ENCODE measurements around the gene AGXT. TPM values are rescaled to one million over a fixed set of nuclear protein-coding genes. Genes with fewer than 3 reads are reported as not detected.

AGXT gene
- total RNA-seq, 2 experiments from 2014 or later, result not detected

DNA sequence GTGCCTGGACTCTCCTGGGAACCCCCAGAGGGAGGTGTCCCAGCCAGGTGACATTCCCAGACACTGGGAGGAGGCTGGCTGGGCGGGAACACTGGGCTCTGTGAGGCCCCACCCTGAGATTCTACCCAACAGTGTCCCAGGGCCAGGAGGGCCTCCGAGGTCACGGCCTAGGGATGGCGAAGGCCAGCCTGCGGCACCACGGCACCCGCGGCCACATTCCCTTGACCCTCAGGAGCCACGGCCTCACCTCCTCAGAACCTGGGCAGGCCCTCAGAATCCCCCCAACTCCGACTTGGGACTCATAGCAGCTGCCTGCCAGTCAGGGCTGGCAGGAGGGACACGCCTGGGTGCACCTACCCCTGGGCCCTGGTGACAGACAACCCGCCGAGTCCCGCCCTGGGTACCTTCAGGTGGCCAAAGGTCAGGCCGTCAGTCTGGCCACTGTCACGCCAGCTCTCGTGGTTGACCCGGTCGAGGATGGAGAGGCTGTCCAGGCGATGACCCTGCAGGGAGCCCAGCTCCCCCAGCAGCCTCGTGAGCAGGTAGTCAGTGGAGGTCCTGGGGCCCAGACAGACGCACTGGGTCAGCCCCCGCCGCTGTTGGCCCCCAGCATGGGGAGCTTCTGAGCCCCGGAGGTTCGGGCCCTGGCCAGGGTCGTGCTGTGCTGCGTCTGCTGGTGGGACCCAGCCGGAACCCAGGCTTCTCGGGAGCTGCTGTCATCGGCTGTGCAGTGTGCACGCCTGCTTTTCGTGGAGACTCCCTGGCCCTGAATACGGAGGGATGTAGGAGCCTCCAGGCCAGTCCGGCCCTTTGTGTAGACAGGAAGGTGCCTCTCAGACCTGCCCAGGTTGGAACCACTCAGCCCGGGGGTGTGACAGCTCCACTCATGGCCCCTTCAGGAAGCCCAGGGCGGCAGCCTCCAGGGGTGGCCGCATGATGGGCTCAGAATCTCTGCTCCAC, 21.3 kb downstream of the AGXT start:
- ChIA-PET CTCF (no interaction called here), POLR2A (no interaction called here)
- DNase-seq, result no peak
- Mint-ChIP-seq H3K36me3 (ENCODE audit: low read depth) (no peaks in the 10 kb centered on the region), H3K4me1 (no peaks in the 10 kb centered on the region), H3K27ac (no peak overlapping the region), H3K4me3 (no peak overlapping the region), H3K27me3 (no peaks in the 10 kb centered on the region), H3K9me3 (no peaks in the 10 kb centered on the region)

DNA sequence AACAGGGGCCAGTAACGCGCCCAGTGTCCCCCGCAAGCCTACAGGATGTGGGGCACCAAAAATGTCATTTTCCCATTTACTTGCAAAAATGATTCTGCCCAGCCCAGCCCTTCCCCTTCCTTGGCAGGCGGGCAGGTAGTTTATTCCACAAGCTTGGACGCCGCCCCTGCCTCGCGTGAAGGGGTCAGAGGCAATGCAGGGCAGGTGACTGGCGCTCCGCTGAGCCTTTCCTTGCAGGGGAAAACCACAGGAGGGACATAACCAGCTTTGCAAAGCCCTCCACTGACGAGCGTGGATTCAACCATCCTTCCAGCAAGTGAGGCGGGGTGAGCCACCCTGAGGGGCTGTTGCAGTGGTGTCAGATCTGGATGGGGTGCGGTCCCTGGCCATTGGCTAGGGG, 22.1 kb downstream of the AGXT start:
- ChIA-PET CTCF (interaction anchor here (0.6 kb wide), 1 partner anchor 888 kb away, joined by 3 read pairs; no protein-coding TSS in a partner anchor), POLR2A (no interaction called here)
- Mint-ChIP-seq H3K4me3 (no peak overlapping the region), H3K27ac (no peak overlapping the region), H3K9me3 (no peaks in the 10 kb centered on the region), H3K27me3 (no peaks in the 10 kb centered on the region), H3K36me3 (ENCODE audit: low read depth) (no peaks in the 10 kb centered on the region), H3K4me1 (no peaks in the 10 kb centered on the region)
- no peak for DNase-seq

- H3K9me3 Mint-ChIP-seq, result no peaks in the 10 kb centered on the region
- no peaks in the 10 kb centered on the region for H3K4me1 Mint-ChIP-seq
- POLR2A ChIA-PET, result no interaction called here
- H3K4me3 Mint-ChIP-seq, result no peak overlapping the region
- H3K27ac Mint-ChIP-seq, result no peak overlapping the region
- DNase-seq, result no peak
- H3K27me3 Mint-ChIP-seq, result no peaks in the 10 kb centered on the region
- no peaks in the 10 kb centered on the region for H3K36me3 Mint-ChIP-seq (ENCODE audit: low read depth)
- CTCF ChIA-PET, result no interaction called here
Observed at GRCh38 chr2:240891492-240892340, 23.1 kb downstream of the AGXT start.

DNA sequence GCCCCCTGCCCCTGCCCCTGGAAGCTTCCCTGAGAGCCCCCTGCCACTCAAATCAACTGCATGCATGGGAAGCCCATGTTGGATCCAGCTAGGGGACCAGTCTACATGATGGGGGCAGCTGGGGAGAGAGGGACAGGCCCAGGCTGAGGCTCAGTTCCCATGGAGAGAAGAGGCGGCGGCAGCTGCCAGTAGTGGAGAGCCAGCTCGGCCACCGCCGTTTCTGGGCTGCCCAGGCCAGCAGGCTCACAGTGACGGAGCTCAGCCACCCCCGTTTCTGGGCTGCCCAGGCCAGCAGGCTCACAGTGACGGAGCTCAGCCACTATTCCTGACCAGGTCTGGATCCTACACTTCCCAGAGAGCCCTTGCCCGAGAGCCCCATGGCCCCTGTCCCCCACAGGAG, 23.7 kb downstream of the AGXT start:
- DNase-seq, result no peak
- POLR2A ChIA-PET, result no interaction called here
- CTCF ChIA-PET, result no interaction called here
- Mint-ChIP-seq H3K4me1 (no peaks in the 10 kb centered on the region), H3K27me3 (no peaks in the 10 kb centered on the region), H3K27ac (no peak overlapping the region), H3K4me3 (no peak overlapping the region), H3K36me3 (ENCODE audit: low read depth) (no peaks in the 10 kb centered on the region), H3K9me3 (no peaks in the 10 kb centered on the region)

GRCh38 chr2:240892925-240893324, 24.3 kb downstream of the AGXT start:
- Mint-ChIP-seq H3K36me3 (ENCODE audit: low read depth) (no peaks in the 10 kb centered on the region), H3K9me3 (no peaks in the 10 kb centered on the region), H3K27me3 (no peaks in the 10 kb centered on the region), H3K4me1 (no peaks in the 10 kb centered on the region), H3K27ac (no peak overlapping the region), H3K4me3 (no peak overlapping the region)
- POLR2A ChIA-PET, result no interaction called here
- CTCF ChIA-PET, result no interaction called here
- DNase-seq, result no peak

DNA sequence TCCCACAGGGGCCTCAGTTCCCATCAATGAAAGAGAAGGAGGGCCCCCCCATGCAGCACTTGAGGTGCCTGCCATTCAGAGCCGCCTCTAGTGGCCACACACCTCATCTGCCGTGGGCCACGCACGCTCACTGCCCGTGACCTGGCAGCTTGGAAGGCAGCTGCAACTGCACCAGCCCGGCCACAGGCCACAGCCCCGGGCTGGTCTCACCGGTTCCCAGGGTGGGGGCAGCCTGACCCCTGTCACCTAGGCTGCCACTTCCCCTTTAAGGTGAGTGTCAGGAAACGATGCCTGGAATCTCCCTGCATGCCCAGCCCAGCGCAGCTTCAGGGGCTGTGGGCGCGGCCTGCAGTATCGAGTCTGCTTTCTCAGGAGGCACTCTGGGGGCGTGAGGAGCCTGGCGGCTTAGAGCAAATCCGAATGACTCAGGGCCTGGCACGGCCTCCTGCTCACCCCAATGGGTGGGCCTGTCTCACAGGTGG, 24.8 kb downstream of the AGXT start:
- H3K4me3 Mint-ChIP-seq, result no peak overlapping the region
- CTCF ChIA-PET, result no interaction called here
- no peak for DNase-seq
- H3K9me3 Mint-ChIP-seq, result no peaks in the 10 kb centered on the region
- POLR2A ChIA-PET, result no interaction called here
- no peak overlapping the region for H3K27ac Mint-ChIP-seq
- no peaks in the 10 kb centered on the region for H3K4me1 Mint-ChIP-seq
- no peaks in the 10 kb centered on the region for H3K36me3 Mint-ChIP-seq (ENCODE audit: low read depth)
- H3K27me3 Mint-ChIP-seq, result no peaks in the 10 kb centered on the region

- Mint-ChIP-seq H3K9me3 (no peaks in the 10 kb centered on the region), H3K27ac (no peak overlapping the region), H3K27me3 (no peaks in the 10 kb centered on the region), H3K36me3 (ENCODE audit: low read depth) (no peaks in the 10 kb centered on the region), H3K4me3 (no peak overlapping the region), H3K4me1 (no peaks in the 10 kb centered on the region)
- DNase-seq, result no peak
- CTCF ChIA-PET, result no interaction called here
- POLR2A ChIA-PET, result no interaction called here
Observed at GRCh38 chr2:240894006-240894405, 25.4 kb downstream of the AGXT start.

- DNase-seq, result no peak
- Mint-ChIP-seq H3K4me3 (no peak overlapping the region), H3K9me3 (no peaks in the 10 kb centered on the region), H3K36me3 (ENCODE audit: low read depth) (no peaks in the 10 kb centered on the region), H3K4me1 (no peaks in the 10 kb centered on the region), H3K27me3 (no peaks in the 10 kb centered on the region), H3K27ac (no peak overlapping the region)
- POLR2A ChIA-PET, result no interaction called here
- CTCF ChIA-PET, result no interaction called here
Observed at GRCh38 chr2:240894836-240895558, 26.4 kb downstream of the AGXT start.

- ChIA-PET POLR2A (no interaction called here), CTCF (no interaction called here)
Observed at GRCh38 chr2:240895656-240896388, 27.2 kb downstream of the AGXT start, which contains the start of gene MAB21L4. Gene MAB21L4 (minus strand): TSS chr2:240896156. CDS start chr2:240895997, 159 bp downstream.

DNA sequence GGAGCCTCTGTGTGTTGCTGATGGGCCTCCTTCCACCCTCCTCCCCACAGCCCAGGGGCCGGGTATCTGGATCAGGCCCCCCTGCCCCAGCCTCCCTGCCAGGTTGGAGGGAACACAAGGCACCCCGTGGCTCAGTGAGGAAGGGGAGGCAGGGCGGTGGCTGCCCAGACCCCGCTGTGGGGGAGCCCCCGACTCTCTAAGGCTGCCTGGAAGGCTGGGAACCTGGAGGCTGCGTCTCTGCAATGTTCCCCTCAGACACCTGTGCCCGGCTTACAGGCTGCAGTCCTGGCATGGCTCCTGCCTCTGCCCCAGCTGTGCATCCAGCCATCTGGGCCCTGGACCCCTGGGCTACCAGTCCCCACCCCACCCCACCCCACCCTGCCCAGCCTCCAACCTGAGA, 27.8 kb downstream of the AGXT start:
- ChIA-PET POLR2A (no interaction called here), CTCF (no interaction called here)
- Mint-ChIP-seq H3K36me3 (ENCODE audit: low read depth) (no peaks in the 10 kb centered on the region), H3K27me3 (no peaks in the 10 kb centered on the region), H3K4me1 (no peaks in the 10 kb centered on the region), H3K27ac (no peak overlapping the region), H3K9me3 (no peaks in the 10 kb centered on the region), H3K4me3 (no peak overlapping the region)
- no peak for DNase-seq

More at GRCh38 chr2:240895656-240896388, 27.2 kb downstream of the AGXT start, which contains the start of gene MAB21L4:
- Mint-ChIP-seq H3K4me3 (no peak within 1 kb of the TSS), H3K4me1 (no peaks in the 10 kb centered on the region), H3K36me3 (ENCODE audit: low read depth) (no peaks in the 10 kb centered on the region), H3K9me3 (no peaks in the 10 kb centered on the region), H3K27me3 (no peaks in the 10 kb centered on the region), H3K27ac (no peak within 1 kb of the TSS)
- no peak for DNase-seq

DNA sequence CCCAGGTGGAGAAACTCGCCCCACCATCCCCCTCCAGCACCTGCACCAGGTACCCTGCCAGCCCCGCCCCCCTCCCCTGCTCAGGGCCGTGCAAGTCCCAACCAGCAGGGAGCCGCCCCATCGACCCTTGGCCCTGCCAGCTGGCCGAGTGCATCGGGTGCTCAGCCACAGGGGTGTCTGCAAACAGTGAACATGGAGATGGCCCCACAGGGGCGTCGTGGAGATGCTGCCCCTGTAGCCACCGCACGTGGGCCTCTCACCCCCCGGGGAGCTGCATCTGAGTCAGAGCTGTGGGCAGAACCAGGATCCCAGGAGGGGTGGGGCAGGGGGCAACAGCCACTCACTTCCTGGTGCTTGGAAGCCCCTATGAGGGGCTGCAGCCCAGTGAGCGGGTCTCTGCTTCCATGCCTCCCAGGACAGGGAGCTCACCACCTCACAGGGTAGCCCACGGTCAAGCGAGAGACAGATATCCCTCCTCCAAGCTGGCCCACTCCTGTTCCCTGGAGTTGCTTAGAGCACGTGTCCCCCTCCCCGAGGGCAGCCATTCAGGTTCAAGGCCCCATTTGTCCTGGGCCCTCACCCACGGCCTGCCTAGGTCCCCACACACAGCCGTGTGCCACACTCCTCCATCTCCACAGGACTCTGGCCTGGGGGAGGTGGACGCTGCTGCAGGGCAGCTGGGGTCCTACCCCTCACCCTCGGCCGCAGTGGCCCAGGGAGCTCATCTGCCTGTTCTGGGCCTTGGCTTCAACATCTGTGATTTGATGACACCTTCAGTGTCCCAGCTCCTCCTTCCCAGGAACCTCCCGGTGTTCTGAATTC, 28.5 kb downstream of the AGXT start:
- CTCF ChIA-PET, result no interaction called here
- POLR2A ChIA-PET, result no interaction called here
- Mint-ChIP-seq H3K27ac (no peak overlapping the region), H3K9me3 (no peaks in the 10 kb centered on the region), H3K27me3 (no peaks in the 10 kb centered on the region), H3K4me1 (no peaks in the 10 kb centered on the region), H3K4me3 (no peak overlapping the region), H3K36me3 (ENCODE audit: low read depth) (no peaks in the 10 kb centered on the region)
- DNase-seq, result no peak
